GM21390 (cell line): ENCODE results near the gene NPY5R.

Source experiments
- ATAC-seq: cut with Tn5 transposase; IDR thresholded peaks from one replicate; pipeline ENCODE4 v1.9.1; 2021; ENCODE audit not compliant: unreplicated experiment

NPY5R gene

GRCh38 chr4:163384434-163384833 lies 40.7 kb downstream of the NPY5R start:
- ATAC-seq, result no peak

GRCh38 chr4:163384926-163385325 lies 41.2 kb downstream of the NPY5R start:
- ATAC-seq, result no peak

- ATAC-seq, result no peak
Observed at GRCh38 chr4:163385466-163385865, 41.8 kb downstream of the NPY5R start.

- ATAC-seq, result no peak
Observed at GRCh38 chr4:163391756-163392155, 48.1 kb downstream of the NPY5R start.

- ATAC-seq, result no peak
Observed at GRCh38 chr4:163392328-163392727, 48.6 kb downstream of the NPY5R start.

- ATAC-seq, result no peak
Observed at GRCh38 chr4:163393471-163393870, 49.8 kb downstream of the NPY5R start.

- no peak for ATAC-seq
Observed at GRCh38 chr4:163395055-163395454, 51.4 kb downstream of the NPY5R start.

GRCh38 chr4:163395758-163396157 lies 52.1 kb downstream of the NPY5R start:
- ATAC-seq, result no peak

GRCh38 chr4:163398238-163398637 lies 54.5 kb downstream of the NPY5R start:
- no peak for ATAC-seq

GRCh38 chr4:163400911-163401310 lies 57.2 kb downstream of the NPY5R start:
- no peak for ATAC-seq
